ENCODE results near the gene BEX5.

DNA sequence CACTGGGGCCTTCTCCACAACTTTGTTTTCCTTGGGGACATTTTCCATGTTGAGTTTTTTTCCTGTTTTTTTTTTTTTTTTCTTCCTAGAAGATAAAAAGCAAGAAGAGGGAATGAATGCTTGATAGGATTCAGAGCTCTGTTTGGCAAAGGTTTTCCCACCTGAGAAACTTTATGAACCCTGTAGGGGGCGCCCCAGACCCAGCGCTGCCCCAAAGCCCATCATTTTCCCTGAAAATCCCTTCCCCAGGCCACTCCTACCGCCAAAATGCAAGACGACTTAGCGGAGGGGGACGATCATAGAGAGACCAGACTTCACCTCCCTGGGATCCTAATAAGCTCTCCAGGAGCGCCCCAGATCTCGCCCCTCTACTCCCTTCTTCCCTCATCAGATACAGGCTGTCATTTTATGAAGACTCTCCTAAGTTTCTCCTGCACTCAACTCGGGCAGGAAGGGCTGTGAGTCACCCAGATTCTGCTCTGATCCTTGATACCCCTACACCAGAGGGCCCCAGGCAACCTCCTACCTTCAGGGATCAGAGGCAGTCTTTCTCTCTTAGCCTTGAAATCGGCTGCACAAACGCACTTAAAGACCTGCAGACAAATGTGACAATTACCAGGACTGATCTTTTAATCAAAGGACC lies 1.4 kb downstream of the BEX5 start:
- TF ChIP-seq, protein P1, sequence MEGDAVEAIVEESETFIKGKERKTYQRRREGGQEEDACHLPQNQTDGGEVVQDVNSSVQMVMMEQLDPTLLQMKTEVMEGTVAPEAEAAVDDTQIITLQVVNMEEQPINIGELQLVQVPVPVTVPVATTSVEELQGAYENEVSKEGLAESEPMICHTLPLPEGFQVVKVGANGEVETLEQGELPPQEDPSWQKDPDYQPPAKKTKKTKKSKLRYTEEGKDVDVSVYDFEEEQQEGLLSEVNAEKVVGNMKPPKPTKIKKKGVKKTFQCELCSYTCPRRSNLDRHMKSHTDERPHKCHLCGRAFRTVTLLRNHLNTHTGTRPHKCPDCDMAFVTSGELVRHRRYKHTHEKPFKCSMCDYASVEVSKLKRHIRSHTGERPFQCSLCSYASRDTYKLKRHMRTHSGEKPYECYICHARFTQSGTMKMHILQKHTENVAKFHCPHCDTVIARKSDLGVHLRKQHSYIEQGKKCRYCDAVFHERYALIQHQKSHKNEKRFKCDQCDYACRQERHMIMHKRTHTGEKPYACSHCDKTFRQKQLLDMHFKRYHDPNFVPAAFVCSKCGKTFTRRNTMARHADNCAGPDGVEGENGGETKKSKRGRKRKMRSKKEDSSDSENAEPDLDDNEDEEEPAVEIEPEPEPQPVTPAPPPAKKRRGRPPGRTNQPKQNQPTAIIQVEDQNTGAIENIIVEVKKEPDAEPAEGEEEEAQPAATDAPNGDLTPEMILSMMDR (IDR thresholded peaks at IDR 0.05), result peak in 3 of 4 donors; percentile 20 to 27 (median 20)
- no peak for TF ChIP-seq POLR2A (IDR thresholded peaks at IDR 0.05)

All from right lobe of liver (tissue), 4 donors.